HEK293 (cell line): ENCODE measurements around the gene AKAP8L.

Experiments used
- CTCF ChIA-PET: fragments of 350-600 bp; formaldehyde crosslinking; extraction: SDS; loops from one replicate; lab custom pipeline; 2021; ENCODE audit warnings: antibody characterized with exemption; lab: Yijun Ruan, JAX
- POLR2A ChIA-PET: fragments of 300-600 bp; formaldehyde crosslinking; extraction: SDS; loops from one replicate; lab custom pipeline; 2020; ENCODE audit warnings: antibody characterized with exemption, inconsistent platforms; lab: Yijun Ruan, JAX
- H3K27ac ChIP-seq: fragments of 200-500 bp; sonication (Bioruptor generic); 2 replicates; pipeline ENCODE4 v1.5.1; 2014; ENCODE audit warnings: low read depth, low read length, control low read depth, inconsistent platforms; ENCODE audit errors: extremely low read depth
- H3K36me3 ChIP-seq, 2 experiments: fragments of 200-500 bp in 1 of 2; sonication (Bioruptor generic) in 1 of 2; 1 replicate in 1 of 2; 2 replicates in 1 of 2; pipeline ENCODE4 v1.5.1; 2014 to 2017; ENCODE audit warnings: inconsistent platforms in 2 of 2, low read length in 2 of 2; ENCODE audit not compliant: control insufficient read depth in 2 of 2, insufficient read depth in 1 of 2
- H3K4me1 ChIP-seq: fragments of 200-500 bp; sonication (Bioruptor generic); 2 replicates; pipeline ENCODE4 v1.5.1; 2014; ENCODE audit warnings: mild to moderate bottlenecking, low read length, inconsistent platforms; ENCODE audit not compliant: control insufficient read depth, insufficient read depth
- H3K4me3 ChIP-seq: 2 replicates; pipeline ENCODE4 v1.5.1; 2011; ENCODE audit warnings: low read depth, mild to moderate bottlenecking, control low read depth, low read length, moderate library complexity
- H3K9me3 ChIP-seq: fragments of 200-500 bp; sonication (Bioruptor generic); 2 replicates; pipeline ENCODE4 v1.5.1; 2014; ENCODE audit warnings: low read depth, low read length, inconsistent platforms; ENCODE audit not compliant: control insufficient read depth, insufficient read depth
- EGR2 ChIP-seq: fragments of 450-650 bp; formaldehyde crosslinking; IDR thresholded peaks from 2 replicates; pipeline ENCODE4 v1.5.1; 2016; ENCODE audit warnings: low read depth, missing biosample characterization, missing genetic modification characterization
- HOXA7 ChIP-seq: sonication (generic); formaldehyde crosslinking; IDR thresholded peaks from 2 replicates; pipeline ENCODE4 v1.8.1; 2022; ENCODE audit warnings: missing genetic modification reagents, borderline replicate concordance
- KLF16 ChIP-seq: fragments of 450-650 bp; formaldehyde crosslinking; IDR thresholded peaks from 2 replicates; pipeline ENCODE4 v1.5.1; 2017; ENCODE audit warnings: missing biosample characterization, missing genetic modification characterization
- SCRT2 ChIP-seq: fragments of 450-650 bp; formaldehyde crosslinking; IDR thresholded peaks from 2 replicates; pipeline ENCODE4 v1.5.1; 2016; ENCODE audit warnings: missing biosample characterization, missing genetic modification characterization
- ZBTB1 ChIP-seq: fragments of 450-650 bp; formaldehyde crosslinking; IDR thresholded peaks from 2 replicates; pipeline ENCODE4 v1.5.1; 2016; ENCODE audit warnings: missing biosample characterization, missing genetic modification characterization
- ZFHX2 ChIP-seq: fragments of 450-650 bp; formaldehyde crosslinking; conservative IDR thresholded peaks from 2 replicates; pipeline ENCODE4 v1.5.1; 2016; ENCODE audit warnings: missing biosample characterization, missing genetic modification characterization
- ZFP69B ChIP-seq: fragments of 450-650 bp; formaldehyde crosslinking; IDR thresholded peaks from 2 replicates; pipeline ENCODE4 v1.5.1; 2016; ENCODE audit warnings: missing biosample characterization, missing genetic modification characterization
- ZNF121 ChIP-seq: fragments of 450-650 bp; formaldehyde crosslinking; IDR thresholded peaks from 2 replicates; pipeline ENCODE4 v1.5.1; 2016; ENCODE audit warnings: missing biosample characterization, missing genetic modification characterization
- ZNF211 ChIP-seq: fragments of 450-650 bp; formaldehyde crosslinking; IDR thresholded peaks from 2 replicates; pipeline ENCODE4 v1.5.1; 2016; ENCODE audit warnings: low read depth, missing biosample characterization, missing genetic modification characterization
- ZNF335 ChIP-seq: fragments of 450-650 bp; formaldehyde crosslinking; conservative IDR thresholded peaks from 2 replicates; pipeline ENCODE4 v1.5.1; 2016; ENCODE audit warnings: missing biosample characterization, missing genetic modification characterization
- ZNF473 ChIP-seq: fragments of 450-650 bp; formaldehyde crosslinking; IDR thresholded peaks from 2 replicates; pipeline ENCODE4 v1.5.1; 2017; ENCODE audit warnings: missing biosample characterization, missing genetic modification characterization
- ZNF610 ChIP-seq: fragments of 450-650 bp; formaldehyde crosslinking; IDR thresholded peaks from 2 replicates; pipeline ENCODE4 v1.5.1; 2016; ENCODE audit warnings: missing biosample characterization, missing genetic modification characterization, borderline replicate concordance
- ZNF660 ChIP-seq: fragments of 450-650 bp; IDR thresholded peaks from 2 replicates; pipeline ENCODE4 v1.5.1; 2018; ENCODE audit warnings: missing biosample characterization, mild to moderate bottlenecking, missing genetic modification characterization
- ZSCAN16 ChIP-seq: fragments of 450-650 bp; formaldehyde crosslinking; IDR thresholded peaks from 2 replicates; pipeline ENCODE4 v1.5.1; 2016; ENCODE audit warnings: missing biosample characterization, missing genetic modification characterization
- TF ChIP-seq, protein P1 (sequence below): fragments of 450-650 bp; formaldehyde crosslinking; IDR thresholded peaks from 2 replicates; pipeline ENCODE4 v1.5.1; 2016; ENCODE audit warnings: missing biosample characterization, missing genetic modification characterization, borderline replicate concordance
- TF ChIP-seq, protein P2 (sequence below): fragments of 450-650 bp; formaldehyde crosslinking; IDR thresholded peaks from 2 replicates; pipeline ENCODE4 v1.5.1; 2016; ENCODE audit warnings: missing biosample characterization, missing genetic modification characterization
- TF ChIP-seq, protein P3 (sequence below): fragments of 450-650 bp; formaldehyde crosslinking; conservative IDR thresholded peaks from 2 replicates; pipeline ENCODE4 v1.5.1; 2016; ENCODE audit warnings: low read depth, missing biosample characterization, missing genetic modification characterization
- TF ChIP-seq, protein P4 (sequence below): fragments of 450-650 bp; formaldehyde crosslinking; IDR thresholded peaks from 2 replicates; pipeline ENCODE4 v1.5.1; 2016; ENCODE audit warnings: missing biosample characterization, missing genetic modification characterization
- TF ChIP-seq, protein P5 (sequence below): fragments of 450-650 bp; formaldehyde crosslinking; IDR thresholded peaks from 2 replicates; pipeline ENCODE4 v1.5.1; 2016; ENCODE audit warnings: missing biosample characterization, missing genetic modification characterization

Gene AKAP8L

DNA sequence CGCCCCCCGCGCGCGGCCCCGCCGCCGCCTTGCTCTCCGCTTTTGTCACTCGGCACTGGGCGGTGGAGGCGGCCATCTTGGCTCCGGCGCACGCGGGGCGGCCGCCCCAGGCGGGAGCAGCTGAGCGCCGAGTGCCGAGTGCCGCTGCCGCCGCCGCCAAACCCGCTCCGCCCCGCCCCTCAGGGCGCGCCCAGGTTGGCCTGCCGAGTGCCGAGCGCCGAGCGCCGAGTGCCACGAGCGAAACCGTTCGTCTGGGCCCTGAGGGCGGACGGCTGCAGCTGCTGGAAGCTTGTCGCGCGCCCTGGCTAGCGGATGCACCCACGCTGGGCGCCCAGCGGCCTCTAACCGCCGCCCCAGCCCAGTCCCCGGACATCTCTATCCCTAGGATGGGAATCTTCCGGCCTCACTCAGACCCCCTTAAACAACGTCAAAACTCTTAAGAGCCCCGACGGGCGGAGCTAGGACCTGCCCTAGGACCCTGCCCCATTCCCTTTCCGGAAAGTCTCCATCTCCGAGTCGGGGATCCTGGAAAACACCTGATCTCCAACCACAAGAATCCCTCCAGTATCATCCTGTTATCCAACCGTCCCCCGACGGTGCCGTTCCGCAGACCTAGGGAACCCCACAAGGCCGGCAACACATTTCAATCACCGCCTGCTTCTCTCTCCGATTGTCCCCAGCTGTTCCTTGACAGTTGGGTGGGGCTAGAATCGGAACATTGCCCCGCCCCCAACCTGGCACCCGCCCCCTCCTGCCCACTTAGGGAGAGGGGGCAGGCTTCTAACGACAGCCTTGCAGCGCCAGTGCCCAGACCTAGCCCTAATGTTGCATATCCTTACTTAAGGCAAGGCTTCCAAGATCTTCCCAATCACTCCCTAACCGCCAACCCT is 14.1 kb upstream of the AKAP8L start (continued):
- TF ChIP-seq, protein P1, sequence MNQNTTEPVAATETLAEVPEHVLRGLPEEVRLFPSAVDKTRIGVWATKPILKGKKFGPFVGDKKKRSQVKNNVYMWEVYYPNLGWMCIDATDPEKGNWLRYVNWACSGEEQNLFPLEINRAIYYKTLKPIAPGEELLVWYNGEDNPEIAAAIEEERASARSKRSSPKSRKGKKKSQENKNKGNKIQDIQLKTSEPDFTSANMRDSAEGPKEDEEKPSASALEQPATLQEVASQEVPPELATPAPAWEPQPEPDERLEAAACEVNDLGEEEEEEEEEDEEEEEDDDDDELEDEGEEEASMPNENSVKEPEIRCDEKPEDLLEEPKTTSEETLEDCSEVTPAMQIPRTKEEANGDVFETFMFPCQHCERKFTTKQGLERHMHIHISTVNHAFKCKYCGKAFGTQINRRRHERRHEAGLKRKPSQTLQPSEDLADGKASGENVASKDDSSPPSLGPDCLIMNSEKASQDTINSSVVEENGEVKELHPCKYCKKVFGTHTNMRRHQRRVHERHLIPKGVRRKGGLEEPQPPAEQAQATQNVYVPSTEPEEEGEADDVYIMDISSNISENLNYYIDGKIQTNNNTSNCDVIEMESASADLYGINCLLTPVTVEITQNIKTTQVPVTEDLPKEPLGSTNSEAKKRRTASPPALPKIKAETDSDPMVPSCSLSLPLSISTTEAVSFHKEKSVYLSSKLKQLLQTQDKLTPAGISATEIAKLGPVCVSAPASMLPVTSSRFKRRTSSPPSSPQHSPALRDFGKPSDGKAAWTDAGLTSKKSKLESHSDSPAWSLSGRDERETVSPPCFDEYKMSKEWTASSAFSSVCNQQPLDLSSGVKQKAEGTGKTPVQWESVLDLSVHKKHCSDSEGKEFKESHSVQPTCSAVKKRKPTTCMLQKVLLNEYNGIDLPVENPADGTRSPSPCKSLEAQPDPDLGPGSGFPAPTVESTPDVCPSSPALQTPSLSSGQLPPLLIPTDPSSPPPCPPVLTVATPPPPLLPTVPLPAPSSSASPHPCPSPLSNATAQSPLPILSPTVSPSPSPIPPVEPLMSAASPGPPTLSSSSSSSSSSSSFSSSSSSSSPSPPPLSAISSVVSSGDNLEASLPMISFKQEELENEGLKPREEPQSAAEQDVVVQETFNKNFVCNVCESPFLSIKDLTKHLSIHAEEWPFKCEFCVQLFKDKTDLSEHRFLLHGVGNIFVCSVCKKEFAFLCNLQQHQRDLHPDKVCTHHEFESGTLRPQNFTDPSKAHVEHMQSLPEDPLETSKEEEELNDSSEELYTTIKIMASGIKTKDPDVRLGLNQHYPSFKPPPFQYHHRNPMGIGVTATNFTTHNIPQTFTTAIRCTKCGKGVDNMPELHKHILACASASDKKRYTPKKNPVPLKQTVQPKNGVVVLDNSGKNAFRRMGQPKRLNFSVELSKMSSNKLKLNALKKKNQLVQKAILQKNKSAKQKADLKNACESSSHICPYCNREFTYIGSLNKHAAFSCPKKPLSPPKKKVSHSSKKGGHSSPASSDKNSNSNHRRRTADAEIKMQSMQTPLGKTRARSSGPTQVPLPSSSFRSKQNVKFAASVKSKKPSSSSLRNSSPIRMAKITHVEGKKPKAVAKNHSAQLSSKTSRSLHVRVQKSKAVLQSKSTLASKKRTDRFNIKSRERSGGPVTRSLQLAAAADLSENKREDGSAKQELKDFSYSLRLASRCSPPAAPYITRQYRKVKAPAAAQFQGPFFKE (tag by site-specific recombination) = no peak
- TF ChIP-seq, protein P2, sequence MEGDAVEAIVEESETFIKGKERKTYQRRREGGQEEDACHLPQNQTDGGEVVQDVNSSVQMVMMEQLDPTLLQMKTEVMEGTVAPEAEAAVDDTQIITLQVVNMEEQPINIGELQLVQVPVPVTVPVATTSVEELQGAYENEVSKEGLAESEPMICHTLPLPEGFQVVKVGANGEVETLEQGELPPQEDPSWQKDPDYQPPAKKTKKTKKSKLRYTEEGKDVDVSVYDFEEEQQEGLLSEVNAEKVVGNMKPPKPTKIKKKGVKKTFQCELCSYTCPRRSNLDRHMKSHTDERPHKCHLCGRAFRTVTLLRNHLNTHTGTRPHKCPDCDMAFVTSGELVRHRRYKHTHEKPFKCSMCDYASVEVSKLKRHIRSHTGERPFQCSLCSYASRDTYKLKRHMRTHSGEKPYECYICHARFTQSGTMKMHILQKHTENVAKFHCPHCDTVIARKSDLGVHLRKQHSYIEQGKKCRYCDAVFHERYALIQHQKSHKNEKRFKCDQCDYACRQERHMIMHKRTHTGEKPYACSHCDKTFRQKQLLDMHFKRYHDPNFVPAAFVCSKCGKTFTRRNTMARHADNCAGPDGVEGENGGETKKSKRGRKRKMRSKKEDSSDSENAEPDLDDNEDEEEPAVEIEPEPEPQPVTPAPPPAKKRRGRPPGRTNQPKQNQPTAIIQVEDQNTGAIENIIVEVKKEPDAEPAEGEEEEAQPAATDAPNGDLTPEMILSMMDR (tag by site-specific recombination) = no peak
- TF ChIP-seq ZNF211 (tag by site-specific recombination) (no peak), ZBTB1 (tag by site-specific recombination) (no peak), ZSCAN16 (no peak)

DNA sequence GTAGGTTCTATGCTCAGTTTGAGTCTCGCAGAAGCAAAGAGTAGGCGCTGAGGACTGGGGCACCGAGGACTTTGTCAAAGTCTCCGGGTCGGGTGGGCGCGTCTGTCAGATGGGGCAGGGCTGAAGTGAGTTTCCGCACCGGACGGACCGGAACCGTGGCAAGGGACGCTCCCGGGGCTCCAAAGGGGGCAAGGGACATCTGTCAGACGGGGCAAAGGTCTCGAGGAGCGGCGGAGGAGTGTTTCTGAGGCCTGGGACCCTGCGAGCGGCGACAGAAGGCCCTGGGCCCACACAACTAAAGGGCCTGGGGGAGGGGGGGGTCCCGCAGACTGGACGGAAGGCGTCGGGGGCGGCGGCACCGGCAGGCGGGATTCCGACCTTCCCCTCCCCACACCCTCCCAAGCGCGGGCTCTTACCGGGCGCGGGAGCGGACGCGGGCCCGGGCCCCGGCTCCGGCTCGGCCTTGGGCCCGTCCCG is 13.3 kb upstream of the AKAP8L start:
- Histone ChIP-seq H3K27ac (peak overlapping the region; percentile 68), H3K4me3 (peak overlapping the region; percentile 95), H3K36me3 (peaks cover 0 to 35% of the 10 kb centered on the region in 2 experiments; a peak in 1 of 3 replicates), H3K9me3 (no peaks in the 10 kb centered on the region), H3K4me1 (peaks cover 7% of the 10 kb centered on the region)
- CTCF ChIA-PET = interaction anchor here (1.6 to 2.3 kb wide), 2 partner anchors 12 to 13 kb away, joined by 8 to 13 read pairs; partner anchors contain the start of gene AKAP8L
- POLR2A ChIA-PET = interaction anchor here (1.2 to 2.8 kb wide), 6 partner anchors 13 to 124 kb away, joined by 4 to 27 read pairs (median 6); partner anchors contain the start of genes AKAP8 and AKAP8L
- TF ChIP-seq, protein P3, sequence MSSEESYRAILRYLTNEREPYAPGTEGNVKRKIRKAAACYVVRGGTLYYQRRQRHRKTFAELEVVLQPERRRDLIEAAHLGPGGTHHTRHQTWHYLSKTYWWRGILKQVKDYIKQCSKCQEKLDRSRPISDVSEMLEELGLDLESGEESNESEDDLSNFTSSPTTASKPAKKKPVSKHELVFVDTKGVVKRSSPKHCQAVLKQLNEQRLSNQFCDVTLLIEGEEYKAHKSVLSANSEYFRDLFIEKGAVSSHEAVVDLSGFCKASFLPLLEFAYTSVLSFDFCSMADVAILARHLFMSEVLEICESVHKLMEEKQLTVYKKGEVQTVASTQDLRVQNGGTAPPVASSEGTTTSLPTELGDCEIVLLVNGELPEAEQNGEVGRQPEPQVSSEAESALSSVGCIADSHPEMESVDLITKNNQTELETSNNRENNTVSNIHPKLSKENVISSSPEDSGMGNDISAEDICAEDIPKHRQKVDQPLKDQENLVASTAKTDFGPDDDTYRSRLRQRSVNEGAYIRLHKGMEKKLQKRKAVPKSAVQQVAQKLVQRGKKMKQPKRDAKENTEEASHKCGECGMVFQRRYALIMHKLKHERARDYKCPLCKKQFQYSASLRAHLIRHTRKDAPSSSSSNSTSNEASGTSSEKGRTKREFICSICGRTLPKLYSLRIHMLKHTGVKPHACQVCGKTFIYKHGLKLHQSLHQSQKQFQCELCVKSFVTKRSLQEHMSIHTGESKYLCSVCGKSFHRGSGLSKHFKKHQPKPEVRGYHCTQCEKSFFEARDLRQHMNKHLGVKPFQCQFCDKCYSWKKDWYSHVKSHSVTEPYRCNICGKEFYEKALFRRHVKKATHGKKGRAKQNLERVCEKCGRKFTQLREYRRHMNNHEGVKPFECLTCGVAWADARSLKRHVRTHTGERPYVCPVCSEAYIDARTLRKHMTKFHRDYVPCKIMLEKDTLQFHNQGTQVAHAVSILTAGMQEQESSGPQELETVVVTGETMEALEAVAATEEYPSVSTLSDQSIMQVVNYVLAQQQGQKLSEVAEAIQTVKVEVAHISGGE (tag by site-specific recombination) = 0 out of 2 replicates have a peak, but pooled peaks have one; percentile 26
- TF ChIP-seq, protein P4, sequence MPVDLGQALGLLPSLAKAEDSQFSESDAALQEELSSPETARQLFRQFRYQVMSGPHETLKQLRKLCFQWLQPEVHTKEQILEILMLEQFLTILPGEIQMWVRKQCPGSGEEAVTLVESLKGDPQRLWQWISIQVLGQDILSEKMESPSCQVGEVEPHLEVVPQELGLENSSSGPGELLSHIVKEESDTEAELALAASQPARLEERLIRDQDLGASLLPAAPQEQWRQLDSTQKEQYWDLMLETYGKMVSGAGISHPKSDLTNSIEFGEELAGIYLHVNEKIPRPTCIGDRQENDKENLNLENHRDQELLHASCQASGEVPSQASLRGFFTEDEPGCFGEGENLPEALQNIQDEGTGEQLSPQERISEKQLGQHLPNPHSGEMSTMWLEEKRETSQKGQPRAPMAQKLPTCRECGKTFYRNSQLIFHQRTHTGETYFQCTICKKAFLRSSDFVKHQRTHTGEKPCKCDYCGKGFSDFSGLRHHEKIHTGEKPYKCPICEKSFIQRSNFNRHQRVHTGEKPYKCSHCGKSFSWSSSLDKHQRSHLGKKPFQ (tag by site-specific recombination) = no peak
- TF ChIP-seq, protein P5, sequence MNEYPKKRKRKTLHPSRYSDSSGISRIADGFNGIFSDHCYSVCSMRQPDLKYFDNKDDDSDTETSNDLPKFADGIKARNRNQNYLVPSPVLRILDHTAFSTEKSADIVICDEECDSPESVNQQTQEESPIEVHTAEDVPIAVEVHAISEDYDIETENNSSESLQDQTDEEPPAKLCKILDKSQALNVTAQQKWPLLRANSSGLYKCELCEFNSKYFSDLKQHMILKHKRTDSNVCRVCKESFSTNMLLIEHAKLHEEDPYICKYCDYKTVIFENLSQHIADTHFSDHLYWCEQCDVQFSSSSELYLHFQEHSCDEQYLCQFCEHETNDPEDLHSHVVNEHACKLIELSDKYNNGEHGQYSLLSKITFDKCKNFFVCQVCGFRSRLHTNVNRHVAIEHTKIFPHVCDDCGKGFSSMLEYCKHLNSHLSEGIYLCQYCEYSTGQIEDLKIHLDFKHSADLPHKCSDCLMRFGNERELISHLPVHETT (tag by site-specific recombination) = no peak
- no peak for TF ChIP-seq ZNF610 (tag by site-specific recombination)
- TF ChIP-seq ZNF121 (tag by site-specific recombination) = no peak
- 0 out of 2 replicates have a peak, but pooled peaks have one; percentile 27 for TF ChIP-seq KLF16
- TF ChIP-seq EGR2 (tag by site-specific recombination) = peak; percentile 61
- no peak for TF ChIP-seq HOXA7 (CRISPR knock-in tag)
- peak; percentile 73 for TF ChIP-seq ZFHX2
- peak; percentile 75 for TF ChIP-seq ZFP69B (tag by site-specific recombination)
- no peak for TF ChIP-seq ZNF660
- no peak for TF ChIP-seq ZNF473
- no peak for TF ChIP-seq SCRT2 (tag by site-specific recombination)
- peak; percentile 53 for TF ChIP-seq ZNF335 (tag by site-specific recombination)
